Central memory CD8-positive, alpha-beta T cell (primary cell): Measurements from ENCODE around the gene MEPE.
"Not testable (repeated sequence)": the region's sequence is repeated elsewhere in the genome, so short reads cannot be mapped to it uniquely, and the experiment has no call there.

Experiments
- ATAC-seq: fragments of 150-1000 bp; cut with Tn5 transposase; replicated peaks from 2 replicates; pipeline ENCODE4 v1.10.0; 2022; ENCODE audit warnings: mild to moderate bottlenecking, moderate FRiP score, moderate number of reproducible peaks; ENCODE audit not compliant: poor library complexity, severe bottlenecking; ENCODE audit errors: extremely low read depth
- DNase-seq, 2 donors: peaks; one replicate each; pipeline ENCODE4 v3.0.0; 2021; ENCODE audit warnings: low spot score in 2 of 2
- H3K27ac Mint-ChIP-seq: one replicate; pipeline ENCODE4 v1.8.0; 2022; ENCODE audit warnings: low read depth, mild to moderate bottlenecking, moderate library complexity, mixed read lengths
- H3K27me3 Mint-ChIP-seq: one replicate; pipeline ENCODE4 v1.8.0; 2022; ENCODE audit warnings: mixed read lengths
- H3K36me3 Mint-ChIP-seq: one replicate; pipeline ENCODE4 v1.8.0; 2022; ENCODE audit warnings: mild to moderate bottlenecking, moderate library complexity, mixed read lengths; ENCODE audit not compliant: insufficient read depth
- H3K4me1 Mint-ChIP-seq: one replicate; pipeline ENCODE4 v1.8.0; 2022; ENCODE audit warnings: mixed read lengths
- H3K4me3 Mint-ChIP-seq: one replicate; pipeline ENCODE4 v1.8.0; 2022; ENCODE audit warnings: mild to moderate bottlenecking, moderate library complexity, mixed read lengths
- H3K9me3 Mint-ChIP-seq: one replicate; pipeline ENCODE4 v1.8.0; 2022; ENCODE audit warnings: mixed read lengths

Gene MEPE

DNA sequence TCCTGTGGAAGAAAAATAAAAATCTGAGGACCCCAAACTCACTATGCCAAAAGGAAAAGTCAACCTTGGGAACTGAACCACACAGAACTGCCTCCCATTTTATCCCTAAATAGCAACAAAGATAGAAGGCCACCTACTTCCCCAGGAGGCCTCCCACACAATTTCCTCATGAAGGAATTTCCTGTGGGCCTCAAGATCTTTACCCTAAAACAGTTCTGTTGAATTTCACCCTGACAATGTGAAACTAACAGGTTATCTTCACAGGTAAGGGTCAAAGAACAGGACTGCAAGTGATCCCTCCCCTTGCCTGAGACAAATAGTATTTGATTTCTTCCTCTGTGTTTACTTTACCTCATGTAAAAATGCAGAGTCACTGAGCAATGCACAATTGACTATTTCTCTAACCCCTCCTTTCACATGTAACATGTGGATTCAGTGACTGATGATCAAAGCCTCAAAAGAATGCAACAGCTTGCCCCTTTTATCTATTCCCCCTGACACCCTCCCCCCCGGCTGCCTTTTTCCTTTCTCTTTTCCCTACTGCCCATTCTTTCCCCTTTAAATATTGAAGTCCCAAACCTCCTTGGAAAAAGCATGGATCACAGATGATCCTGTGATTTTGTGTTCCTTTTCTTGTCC lies 33.3 kb downstream of the MEPE start:
- no peak overlapping the region for H3K27ac Mint-ChIP-seq
- H3K4me1 Mint-ChIP-seq, result no peaks in the 10 kb centered on the region
- no peaks in the 10 kb centered on the region for H3K36me3 Mint-ChIP-seq
- ATAC-seq (no peak), DNase-seq (no peak)
- H3K9me3 Mint-ChIP-seq, result no peaks in the 10 kb centered on the region
- H3K4me3 Mint-ChIP-seq, result no peak overlapping the region
- peaks cover 32% of the 10 kb centered on the region for H3K27me3 Mint-ChIP-seq

GRCh38 chr4:87868522-87868921 lies 35.8 kb downstream of the MEPE start:
- H3K4me3 Mint-ChIP-seq, result no peak overlapping the region
- ATAC-seq (no peak), DNase-seq (no peak)
- H3K27me3 Mint-ChIP-seq, result peaks cover 44% of the 10 kb centered on the region
- no peak overlapping the region for H3K27ac Mint-ChIP-seq
- H3K36me3 Mint-ChIP-seq, result no peaks in the 10 kb centered on the region
- H3K9me3 Mint-ChIP-seq, result no peaks in the 10 kb centered on the region
- no peaks in the 10 kb centered on the region for H3K4me1 Mint-ChIP-seq

DNA sequence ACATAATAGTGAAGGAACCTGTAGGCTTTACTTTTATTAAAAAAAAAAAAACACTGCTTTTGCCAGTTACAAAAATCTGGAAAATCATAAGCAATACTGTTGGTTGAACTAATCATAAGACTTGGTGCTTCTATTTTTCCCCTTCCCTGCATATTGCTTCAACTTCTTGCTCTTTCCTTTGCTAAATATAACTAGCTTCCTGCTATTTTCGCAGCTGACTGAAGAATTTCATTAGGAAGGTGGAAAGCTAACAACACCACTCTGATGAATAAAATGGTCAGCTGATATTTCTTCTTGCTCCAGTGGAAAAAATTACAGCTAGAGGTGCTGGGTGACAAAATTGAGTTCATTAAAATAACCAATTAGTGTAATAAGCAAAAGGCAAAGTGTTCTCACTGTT lies 39.3 kb downstream of the MEPE start:
- Mint-ChIP-seq H3K27me3 (peaks cover 39% of the 10 kb centered on the region), H3K9me3 (no peaks in the 10 kb centered on the region), H3K27ac (no peak overlapping the region), H3K36me3 (no peaks in the 10 kb centered on the region), H3K4me1 (no peaks in the 10 kb centered on the region), H3K4me3 (no peak overlapping the region)
- no peak for DNase-seq
- ATAC-seq, result no peak

DNA sequence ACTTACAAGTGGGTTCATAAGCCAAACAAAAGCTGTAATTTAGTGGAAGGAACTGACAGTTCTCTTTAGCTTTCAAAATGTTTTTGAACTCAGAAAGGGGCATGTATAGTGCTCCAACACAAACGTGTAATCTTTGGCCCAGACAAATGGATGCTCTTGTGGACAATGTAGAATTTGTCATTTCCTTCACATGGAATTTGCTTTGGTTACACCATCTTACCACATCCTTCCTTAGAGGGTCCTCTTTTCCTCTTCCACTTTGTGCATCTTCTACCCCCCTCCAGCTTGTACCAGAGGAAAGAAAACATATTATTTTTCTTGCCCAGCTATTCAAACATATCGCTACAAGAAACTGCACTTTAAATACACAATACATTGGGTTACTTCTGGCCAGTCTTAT lies 42.4 kb downstream of the MEPE start:
- H3K36me3 Mint-ChIP-seq, result no peaks in the 10 kb centered on the region
- no peaks in the 10 kb centered on the region for H3K4me1 Mint-ChIP-seq
- no peak overlapping the region for H3K27ac Mint-ChIP-seq
- no peak overlapping the region for H3K4me3 Mint-ChIP-seq
- peaks cover 34% of the 10 kb centered on the region for H3K27me3 Mint-ChIP-seq
- ATAC-seq (no peak), DNase-seq (no peak)
- no peaks in the 10 kb centered on the region for H3K9me3 Mint-ChIP-seq

- ATAC-seq, result no peak
- Mint-ChIP-seq H3K36me3 (no peaks in the 10 kb centered on the region), H3K4me1 (no peaks in the 10 kb centered on the region), H3K4me3 (no peak overlapping the region), H3K27me3 (peaks cover 42% of the 10 kb centered on the region), H3K27ac (no peak overlapping the region), H3K9me3 (no peaks in the 10 kb centered on the region)
- no peak for DNase-seq
Measured at GRCh38 chr4:87880106-87880505, 47.3 kb downstream of the MEPE start.

- Mint-ChIP-seq H3K9me3 (no peaks in the 10 kb centered on the region), H3K36me3 (no peaks in the 10 kb centered on the region), H3K27ac (no peak overlapping the region), H3K4me1 (no peaks in the 10 kb centered on the region), H3K27me3 (peaks cover 48% of the 10 kb centered on the region), H3K4me3 (no peak overlapping the region)
- no peak for DNase-seq
- no peak for ATAC-seq
Measured at GRCh38 chr4:87881115-87881514, 48.3 kb downstream of the MEPE start.

DNA sequence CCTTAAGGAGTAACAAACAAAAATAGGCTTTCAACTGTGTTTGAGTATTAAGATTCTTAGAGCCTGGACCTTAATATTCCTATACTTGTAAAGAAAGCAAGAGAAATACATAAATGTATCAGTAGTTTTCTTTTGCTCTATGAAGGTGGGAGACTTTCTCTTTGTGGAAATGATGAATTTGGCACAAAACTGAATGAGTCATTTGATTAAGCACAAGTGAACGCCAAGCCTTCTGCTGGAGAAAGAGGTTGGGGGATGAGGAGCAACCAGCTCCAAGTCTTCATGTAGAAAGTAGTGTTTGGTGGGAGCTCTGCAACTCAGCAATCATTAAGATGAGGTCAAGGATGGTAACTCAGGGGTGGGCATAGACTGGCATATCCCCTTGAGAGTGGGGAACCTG lies 49.6 kb downstream of the MEPE start:
- no peak overlapping the region for H3K27ac Mint-ChIP-seq
- no peak for DNase-seq
- no peaks in the 10 kb centered on the region for H3K36me3 Mint-ChIP-seq
- H3K4me3 Mint-ChIP-seq, result no peak overlapping the region
- no peaks in the 10 kb centered on the region for H3K9me3 Mint-ChIP-seq
- H3K27me3 Mint-ChIP-seq, result peaks cover 45% of the 10 kb centered on the region
- no peak for ATAC-seq
- no peaks in the 10 kb centered on the region for H3K4me1 Mint-ChIP-seq

GRCh38 chr4:87882861-87883260 lies 50.1 kb downstream of the MEPE start:
- ATAC-seq, result no peak
- no peaks in the 10 kb centered on the region for H3K4me1 Mint-ChIP-seq
- DNase-seq, result no peak
- no peak overlapping the region for H3K27ac Mint-ChIP-seq
- no peaks in the 10 kb centered on the region for H3K36me3 Mint-ChIP-seq
- peaks cover 40% of the 10 kb centered on the region for H3K27me3 Mint-ChIP-seq
- H3K4me3 Mint-ChIP-seq, result no peak overlapping the region
- H3K9me3 Mint-ChIP-seq, result no peaks in the 10 kb centered on the region

- DNase-seq (no peak), ATAC-seq (no peak)
- no peak overlapping the region for H3K27ac Mint-ChIP-seq
- peaks cover 34% of the 10 kb centered on the region for H3K27me3 Mint-ChIP-seq
- H3K4me1 Mint-ChIP-seq, result no peaks in the 10 kb centered on the region
- no peak overlapping the region for H3K4me3 Mint-ChIP-seq
- H3K9me3 Mint-ChIP-seq, result no peaks in the 10 kb centered on the region
- no peaks in the 10 kb centered on the region for H3K36me3 Mint-ChIP-seq
Measured at GRCh38 chr4:87884976-87885549, 52.3 kb downstream of the MEPE start.

- ATAC-seq (no peak), DNase-seq (no peak)
- peaks cover 41% of the 10 kb centered on the region for H3K27me3 Mint-ChIP-seq
- H3K9me3 Mint-ChIP-seq, result no peaks in the 10 kb centered on the region
- no peaks in the 10 kb centered on the region for H3K36me3 Mint-ChIP-seq
- H3K4me3 Mint-ChIP-seq, result no peak overlapping the region
- no peak overlapping the region for H3K27ac Mint-ChIP-seq
- H3K4me1 Mint-ChIP-seq, result no peaks in the 10 kb centered on the region
Measured at GRCh38 chr4:87886083-87886482, 53.3 kb downstream of the MEPE start.

GRCh38 chr4:87890753-87891152 lies 58.0 kb downstream of the MEPE start:
- ATAC-seq, H3K4me1 Mint-ChIP-seq, H3K4me3 Mint-ChIP-seq, H3K36me3 Mint-ChIP-seq, H3K27ac Mint-ChIP-seq, DNase-seq, H3K9me3 Mint-ChIP-seq: not testable (repeated sequence)
- H3K27me3 Mint-ChIP-seq, result peaks cover 39% of the 10 kb centered on the region

DNA sequence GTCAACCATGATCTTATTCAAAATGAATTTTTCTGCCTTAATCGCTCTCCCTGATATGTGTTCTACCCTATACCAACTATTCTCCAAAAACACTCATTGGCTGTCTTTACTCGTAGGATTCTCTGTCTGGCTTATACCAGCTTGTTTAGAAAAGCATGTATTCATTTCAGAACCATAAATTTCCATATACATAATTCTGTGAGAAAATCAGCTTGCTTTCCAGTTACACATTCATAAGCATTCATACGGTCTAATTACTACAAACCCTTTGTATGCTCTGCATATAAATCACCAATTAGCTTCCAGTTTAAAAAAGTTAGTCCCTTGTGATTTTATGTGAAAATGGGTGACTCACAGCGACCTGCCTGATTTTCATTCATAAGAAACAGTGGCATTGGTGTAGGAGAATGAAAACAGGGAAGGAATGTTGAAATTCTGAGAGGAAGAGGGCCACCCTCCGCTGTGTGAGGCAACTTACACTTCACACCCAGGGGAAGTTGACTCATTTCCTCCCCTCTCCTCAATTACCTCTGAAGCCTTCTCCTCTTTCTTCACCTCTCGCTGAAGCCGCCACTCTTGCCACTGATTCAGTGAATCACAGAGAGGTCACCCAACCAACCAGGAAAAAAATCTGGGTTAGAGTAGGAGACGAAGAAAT lies 63.3 kb downstream of the MEPE start:
- peaks cover 6% of the 10 kb centered on the region for H3K9me3 Mint-ChIP-seq
- H3K36me3 Mint-ChIP-seq, result no peaks in the 10 kb centered on the region
- no peak for DNase-seq
- no peak for ATAC-seq
- H3K4me3 Mint-ChIP-seq, result no peak overlapping the region
- no peak overlapping the region for H3K27ac Mint-ChIP-seq
- H3K27me3 Mint-ChIP-seq, result peaks cover 25% of the 10 kb centered on the region
- peaks cover 7% of the 10 kb centered on the region for H3K4me1 Mint-ChIP-seq
